Tibial artery (tissue), 4 donors: ENCODE data around the gene CFAP221.

ENCODE experiments used
- DNase-seq, 2 donors: peaks; one replicate each; pipeline ENCODE4 v3.0.0-alpha.2; 2019
- H3K27ac ChIP-seq, 2 donors: fragments of 200-600 bp; sonication (generic) in 1 of 2; 1 replicate in 1 of 2; 2 replicates in 1 of 2; pipeline ENCODE4 v1.5.1; 2018 to 2019; ENCODE audit warnings: mild to moderate bottlenecking in 1 of 2
- H3K27me3 ChIP-seq, 2 donors: fragments of 200-600 bp; sonication (generic) in 1 of 2; one replicate each; pipeline versions ENCODE4 v1.5.1 to v1.6.0; 2016 to 2019
- H3K36me3 ChIP-seq, 3 donors: fragments of 200-600 bp; sonication (generic) in 2 of 3; one replicate each; pipeline ENCODE4 v1.5.1; 2016 to 2019; ENCODE audit warnings: mild to moderate bottlenecking in 2 of 3
- H3K4me1 ChIP-seq, 4 donors: fragments of 200-600 bp; sonication (generic) in 2 of 4; 1 replicate in 3 of 4; 2 replicates in 1 of 4; pipeline ENCODE4 v1.5.1; 2016 to 2019
- H3K4me3 ChIP-seq, 2 donors: fragments of 200-600 bp; sonication (generic) in 1 of 2; 1 replicate in 1 of 2; 2 replicates in 1 of 2; pipeline ENCODE4 v1.5.1; 2018 to 2019; ENCODE audit warnings: mild to moderate bottlenecking in 2 of 2
- H3K9me3 ChIP-seq, 3 donors: fragments of 200-600 bp; sonication (generic) in 1 of 3; one replicate each; pipeline ENCODE4 v1.5.1; 2016 to 2019
- intact Hi-C: fragments of 100-400 bp; cut with DNase I; formaldehyde crosslinking; loops from one replicate; pipeline ENCODE4 v1.15.0; 2023; ENCODE audit warnings: low total_unique reads
- TF ChIP-seq, protein P1 (sequence below), 2 experiments: fragments of 200-600 bp in 1 of 2; fragments of 450-650 bp in 1 of 2; IDR thresholded peaks; one replicate each; pipeline ENCODE4 v1.5.1; 2017 to 2019; ENCODE audit warnings: antibody characterized with exemption in 2 of 2, mild to moderate bottlenecking in 1 of 2, moderate library complexity in 1 of 2

Gene CFAP221

DNA sequence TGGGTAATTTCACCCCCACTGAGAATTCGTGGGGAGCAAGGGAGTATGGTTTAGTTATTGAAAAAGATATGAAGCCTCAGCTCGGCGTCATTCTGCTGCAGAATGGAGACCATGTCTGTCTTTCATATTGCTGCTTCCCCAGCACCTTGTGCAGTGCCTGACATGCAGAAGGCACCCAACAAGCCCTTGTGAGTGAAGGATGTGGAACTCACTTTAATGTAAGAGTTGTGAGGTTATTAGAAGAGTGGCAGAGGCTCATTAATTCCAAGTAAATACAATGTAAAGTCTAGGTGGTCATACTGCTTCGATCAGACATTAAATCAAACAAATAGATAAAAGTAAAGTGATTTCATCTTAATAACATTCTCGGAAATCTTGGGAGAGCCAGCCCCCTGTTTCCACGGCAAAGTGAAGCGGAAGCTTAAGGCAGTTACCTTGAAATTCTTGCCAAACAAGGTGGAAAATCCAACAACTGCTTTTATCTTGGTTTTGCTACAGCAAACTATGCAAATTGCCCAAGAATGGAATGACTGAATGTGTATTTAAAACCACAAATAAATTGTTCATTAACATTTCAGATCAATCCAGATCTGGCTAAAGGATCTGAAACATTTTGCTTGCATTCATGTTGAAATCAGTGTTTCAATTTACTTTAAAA lies 9.6 kb downstream of the CFAP221 start:
- TF ChIP-seq, protein P1, sequence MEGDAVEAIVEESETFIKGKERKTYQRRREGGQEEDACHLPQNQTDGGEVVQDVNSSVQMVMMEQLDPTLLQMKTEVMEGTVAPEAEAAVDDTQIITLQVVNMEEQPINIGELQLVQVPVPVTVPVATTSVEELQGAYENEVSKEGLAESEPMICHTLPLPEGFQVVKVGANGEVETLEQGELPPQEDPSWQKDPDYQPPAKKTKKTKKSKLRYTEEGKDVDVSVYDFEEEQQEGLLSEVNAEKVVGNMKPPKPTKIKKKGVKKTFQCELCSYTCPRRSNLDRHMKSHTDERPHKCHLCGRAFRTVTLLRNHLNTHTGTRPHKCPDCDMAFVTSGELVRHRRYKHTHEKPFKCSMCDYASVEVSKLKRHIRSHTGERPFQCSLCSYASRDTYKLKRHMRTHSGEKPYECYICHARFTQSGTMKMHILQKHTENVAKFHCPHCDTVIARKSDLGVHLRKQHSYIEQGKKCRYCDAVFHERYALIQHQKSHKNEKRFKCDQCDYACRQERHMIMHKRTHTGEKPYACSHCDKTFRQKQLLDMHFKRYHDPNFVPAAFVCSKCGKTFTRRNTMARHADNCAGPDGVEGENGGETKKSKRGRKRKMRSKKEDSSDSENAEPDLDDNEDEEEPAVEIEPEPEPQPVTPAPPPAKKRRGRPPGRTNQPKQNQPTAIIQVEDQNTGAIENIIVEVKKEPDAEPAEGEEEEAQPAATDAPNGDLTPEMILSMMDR (IDR thresholded peaks at IDR 0.05) = no peak
- no peaks in the 10 kb centered on the region for H3K36me3 ChIP-seq
- no peak overlapping the region for H3K27ac ChIP-seq
- no peaks in the 10 kb centered on the region for H3K4me1 ChIP-seq
- DNase-seq = no peak
- intact Hi-C loops = no loop called here
- H3K4me3 ChIP-seq = no peak overlapping the region
- H3K27me3 ChIP-seq = no peaks in the 10 kb centered on the region
- no peaks in the 10 kb centered on the region for H3K9me3 ChIP-seq

- intact Hi-C loops = no loop called here
- Histone ChIP-seq H3K27me3 (no peaks in the 10 kb centered on the region), H3K4me1 (no peaks in the 10 kb centered on the region), H3K27ac (no peak overlapping the region), H3K4me3 (no peak overlapping the region), H3K9me3 (peaks cover 0 to 4% (median 0%) of the 10 kb centered on the region in 3 donors), H3K36me3 (no peaks in the 10 kb centered on the region)
- TF ChIP-seq, protein P1 (IDR thresholded peaks at IDR 0.05) = no peak
- no peak for DNase-seq
Observed at GRCh38 chr2:119565481-119565880, 21.2 kb downstream of the CFAP221 start.

DNA sequence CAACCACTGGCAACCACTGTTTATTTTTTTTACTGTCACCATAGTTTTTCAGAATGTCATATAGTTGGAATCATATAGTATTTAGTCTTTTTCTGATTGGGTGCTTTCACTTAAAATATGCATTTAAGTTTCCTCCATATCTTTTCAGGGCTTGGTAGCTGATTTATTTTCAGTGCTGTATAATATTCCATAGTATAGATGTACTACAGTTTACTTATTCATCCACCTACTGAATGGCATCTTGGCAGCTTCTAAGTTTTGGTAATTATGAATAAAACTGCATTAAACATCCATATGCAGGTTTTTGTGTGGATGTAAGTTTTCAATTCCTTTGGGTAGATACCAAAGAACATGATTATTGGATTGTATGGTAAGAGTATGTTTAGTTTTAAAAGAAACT lies 23.0 kb downstream of the CFAP221 start:
- intact Hi-C loops = no loop called here
- no peak overlapping the region for H3K4me3 ChIP-seq
- no peaks in the 10 kb centered on the region for H3K27me3 ChIP-seq
- no peaks in the 10 kb centered on the region for H3K36me3 ChIP-seq
- TF ChIP-seq, protein P1 (IDR thresholded peaks at IDR 0.05) = no peak
- peaks cover 0 to 4% (median 0%) of the 10 kb centered on the region in 3 donors for H3K9me3 ChIP-seq
- H3K27ac ChIP-seq = no peak overlapping the region
- DNase-seq = no peak
- no peaks in the 10 kb centered on the region for H3K4me1 ChIP-seq

DNA sequence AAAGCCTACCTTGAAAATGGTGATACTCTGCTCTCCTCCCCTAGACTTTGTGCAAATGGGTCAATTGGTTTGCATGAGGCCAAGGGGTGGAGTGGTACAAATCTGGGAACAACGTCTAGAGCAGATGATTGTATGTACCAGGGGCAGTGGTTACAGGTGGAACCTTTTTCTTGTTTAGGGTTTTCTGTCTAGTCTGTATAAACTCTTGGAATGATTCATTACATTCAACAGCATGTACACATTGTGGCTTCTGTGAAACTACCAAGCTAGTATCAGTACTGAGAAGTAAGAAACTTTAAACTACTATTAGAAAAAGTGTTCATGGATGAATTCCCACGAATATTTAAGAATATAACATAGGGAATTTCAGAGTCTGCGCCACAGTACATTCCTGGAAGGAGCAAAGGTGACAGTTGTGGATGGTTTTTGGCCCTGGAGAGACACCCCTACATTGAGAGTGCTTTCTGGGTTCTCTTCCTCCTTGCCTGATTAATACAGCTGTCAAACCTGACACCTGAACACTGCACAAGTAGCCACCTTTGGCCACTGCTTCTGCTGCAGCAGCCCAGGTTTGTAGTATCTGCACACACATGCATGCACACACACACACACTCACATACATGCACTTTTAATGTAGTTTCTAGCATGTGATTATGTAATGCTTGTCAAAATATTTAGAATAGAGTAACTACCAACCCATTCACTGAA lies 30.0 kb downstream of the CFAP221 start:
- Histone ChIP-seq H3K4me3 (no peak overlapping the region), H3K4me1 (peaks cover 0 to under 1% (median 0%) of the 10 kb centered on the region in 4 donors), H3K27ac (no peak overlapping the region), H3K27me3 (no peaks in the 10 kb centered on the region), H3K36me3 (no peaks in the 10 kb centered on the region), H3K9me3 (peaks cover 0 to 2% (median 0%) of the 10 kb centered on the region in 3 donors)
- TF ChIP-seq, protein P1 (IDR thresholded peaks at IDR 0.05) = no peak
- intact Hi-C loops = loop anchor here (10.0 kb wide), 1 partner anchor 1531 kb away; no protein-coding TSS in a partner anchor
- DNase-seq = no peak

- no peak for DNase-seq
- no peaks in the 10 kb centered on the region for H3K9me3 ChIP-seq
- intact Hi-C loops = loop anchor here (10.0 kb wide), 1 partner anchor 1530 kb away; no protein-coding TSS in a partner anchor
- H3K36me3 ChIP-seq = no peaks in the 10 kb centered on the region
- H3K27me3 ChIP-seq = no peaks in the 10 kb centered on the region
- peaks cover 0 to 7% (median 0%) of the 10 kb centered on the region in 4 donors for H3K4me1 ChIP-seq
- H3K4me3 ChIP-seq = no peak overlapping the region
- TF ChIP-seq, protein P1 (IDR thresholded peaks at IDR 0.05) = no peak
- H3K27ac ChIP-seq = no peak overlapping the region
Observed at GRCh38 chr2:119574864-119575263, 30.6 kb downstream of the CFAP221 start.
